AG09319 (cell line): Measurements from ENCODE around the gene FIBP.
A peak's percentile ranks its signal among the peaks of the same experiment; 100 is the strongest.

Experiments used
- DNase-seq: peaks from one replicate; pipeline ENCODE4 v3.0.0-alpha.2; 2010; ENCODE audit warnings: low read depth; ENCODE audit errors: extremely low read depth
- CTCF ChIP-seq: IDR thresholded peaks from 2 replicates; pipeline ENCODE4 v1.5.1; 2011; ENCODE audit warnings: low read depth, mild to moderate bottlenecking, inconsistent platforms, low read length, moderate library complexity

FIBP gene

DNA sequence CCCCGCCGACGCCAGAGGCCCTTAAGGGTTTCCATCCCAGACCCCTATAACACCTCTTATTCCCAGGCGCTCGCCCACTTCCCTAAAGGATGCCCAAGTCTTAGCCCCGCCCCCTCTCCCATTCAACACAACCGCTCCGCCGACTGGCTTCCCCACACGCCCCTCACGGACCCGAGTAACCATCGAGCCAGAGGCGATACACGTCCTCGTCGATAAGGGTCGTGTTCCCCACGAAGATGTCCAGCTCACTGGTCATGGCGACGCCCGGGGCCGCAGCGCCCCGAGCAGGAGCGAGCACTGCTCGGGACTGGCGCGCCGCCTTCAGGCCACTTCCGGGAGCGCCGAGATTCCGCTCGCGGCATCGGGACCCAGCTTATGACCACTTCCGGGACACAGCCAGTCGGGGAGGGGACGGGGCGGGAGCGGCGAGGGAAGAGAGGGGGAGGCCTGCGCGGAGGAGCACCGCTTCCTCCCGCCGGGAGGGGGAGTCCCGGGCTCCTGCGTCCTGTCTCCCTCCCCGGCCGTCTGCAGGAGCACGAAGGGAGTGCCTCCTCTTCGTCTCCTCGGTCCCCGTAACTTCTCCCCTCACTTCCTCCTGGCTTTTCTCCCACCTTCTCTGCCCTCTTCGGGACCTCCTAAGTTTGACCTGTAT lies at the start of gene FIBP:
FIBP (minus strand) TSS at position 309 of the 652 bp plus-strand sequence; CDS start at position 256, 53 bp downstream.
- TF ChIP-seq CTCF: peak; percentile 73
- peak; percentile 94 for DNase-seq

GRCh38 chr11:65937766-65938165 lies 49.5 kb upstream of the FIBP start:
- no peak for DNase-seq
- TF ChIP-seq CTCF: no peak

DNA sequence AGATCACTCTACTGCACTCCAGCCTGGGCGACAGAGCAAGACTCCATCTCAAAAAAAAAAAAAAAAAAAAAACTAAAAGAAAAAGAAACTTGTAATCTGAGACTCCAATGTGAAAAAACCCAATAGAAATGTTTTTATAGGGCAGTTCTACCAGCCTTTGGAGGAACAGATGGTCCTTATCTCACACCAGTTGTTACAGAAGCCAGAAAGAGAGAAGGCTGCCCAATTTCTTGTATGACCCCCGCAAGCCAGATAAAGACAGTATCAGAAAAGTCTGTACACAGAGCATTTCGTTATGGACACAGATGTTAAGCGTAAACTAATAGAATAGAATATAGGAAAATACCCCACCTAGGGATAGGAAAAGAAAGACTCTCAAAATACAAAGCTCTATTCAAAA lies 45.7 kb upstream of the FIBP start:
- no peak for DNase-seq
- no peak for TF ChIP-seq CTCF

- TF ChIP-seq CTCF: no peak
- no peak for DNase-seq
Observed at GRCh38 chr11:65932558-65932919, 44.3 kb upstream of the FIBP start.

DNA sequence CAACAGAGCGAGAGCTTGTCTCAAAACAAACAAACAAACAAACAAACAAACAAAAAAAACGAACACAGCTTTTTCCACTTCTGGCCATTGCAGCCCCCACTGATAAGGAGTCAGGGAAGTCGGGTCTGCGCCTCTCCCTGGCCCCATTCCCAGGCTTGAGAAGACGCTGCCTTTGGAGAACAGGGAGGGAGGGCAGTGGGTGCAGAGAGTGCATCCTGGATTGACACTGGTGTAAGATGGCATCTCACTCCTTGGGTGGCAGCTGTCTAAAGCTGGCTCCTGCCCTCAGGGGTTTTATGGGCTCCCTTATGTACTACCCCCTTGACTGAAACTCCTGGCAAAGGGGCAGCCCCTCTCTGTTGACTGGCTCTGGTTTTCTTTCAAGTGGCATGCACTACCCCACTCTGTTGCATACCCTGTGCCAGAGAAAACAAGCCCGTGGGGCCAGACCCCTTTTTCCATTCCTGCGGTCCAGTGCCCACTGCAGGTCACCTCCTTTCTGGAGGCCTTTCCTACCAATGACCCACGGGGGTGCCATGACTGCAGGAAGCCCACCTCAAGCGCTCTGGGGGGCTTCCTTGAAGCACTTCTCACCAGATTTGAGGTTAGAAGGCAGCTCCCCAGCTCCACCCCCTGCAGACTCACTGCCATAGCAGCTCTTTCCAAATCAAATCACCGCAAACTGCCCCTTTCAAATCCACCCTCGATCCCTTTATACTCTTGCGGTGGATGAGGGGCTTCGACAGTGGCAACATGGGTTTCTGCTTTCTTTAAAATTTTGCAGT lies 43.7 kb upstream of the FIBP start:
- no peak for DNase-seq
- no peak for TF ChIP-seq CTCF

DNA sequence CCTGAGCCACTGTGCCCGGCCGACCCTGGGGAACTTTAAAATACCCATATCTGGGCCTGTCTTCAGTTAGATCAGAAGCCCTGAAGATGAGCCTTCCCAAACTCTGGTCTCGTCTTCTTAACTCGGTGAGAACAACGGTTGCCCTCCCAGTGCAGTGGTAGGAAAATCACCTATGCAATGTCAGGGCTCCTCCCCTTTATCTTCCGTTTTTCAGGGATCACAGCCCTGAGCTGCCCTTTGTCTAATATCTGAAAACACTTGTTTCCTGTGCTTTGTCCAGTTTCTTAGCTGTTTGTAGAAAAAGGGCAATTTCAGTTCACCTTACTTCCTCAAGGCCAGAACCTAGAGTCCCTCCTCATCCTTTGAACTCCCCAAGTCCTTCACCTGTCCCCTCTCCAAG lies 40.4 kb upstream of the FIBP start:
- no peak for DNase-seq
- TF ChIP-seq CTCF: no peak

DNA sequence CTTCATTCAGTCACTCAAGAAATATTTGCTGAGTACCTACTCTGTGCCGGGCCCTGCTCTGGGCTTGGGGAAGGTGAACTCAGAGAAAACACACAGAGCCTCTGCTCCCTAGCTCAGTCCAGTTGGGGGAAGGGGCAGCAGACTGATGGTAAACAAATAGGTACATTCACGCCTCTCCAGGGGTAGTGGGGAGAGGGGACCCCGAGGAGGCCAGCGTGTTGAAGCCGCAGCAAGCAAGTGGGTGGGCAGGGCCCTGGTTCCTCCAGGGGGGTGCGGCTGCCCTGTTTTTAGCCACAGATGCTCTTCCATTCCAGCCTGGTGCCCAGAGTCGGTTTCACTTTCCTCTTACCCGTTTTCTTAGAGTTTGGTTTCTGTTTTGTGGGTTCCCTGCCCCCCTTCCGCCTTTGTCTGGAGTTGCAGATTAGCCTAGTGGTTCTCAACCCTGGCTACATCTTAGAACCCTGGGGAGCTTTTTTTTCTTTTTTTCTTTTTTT lies 39.7 kb upstream of the FIBP start:
- no peak for TF ChIP-seq CTCF
- DNase-seq: no peak
